Muscle layer of duodenum (tissue), 2 donors: ENCODE measurements around the gene YBX2.

ENCODE experiments used
- H3K27ac ChIP-seq: one replicate; pipeline ENCODE4 v1.7.0; 2013; ENCODE audit warnings: mild to moderate bottlenecking, low read length
- H3K27me3 ChIP-seq: one replicate; pipeline ENCODE4 v1.7.0; 2013; ENCODE audit warnings: low read depth, mild to moderate bottlenecking, control low read depth, low read length
- H3K36me3 ChIP-seq, 2 donors: one replicate each; pipeline ENCODE4 v1.7.0; 2013; ENCODE audit warnings: low read length in 2 of 2, control low read depth in 1 of 2, mild to moderate bottlenecking in 1 of 2; ENCODE audit not compliant: insufficient read depth in 2 of 2, control insufficient read depth in 1 of 2
- H3K4me1 ChIP-seq, 2 donors: one replicate each; pipeline ENCODE4 v1.7.0; 2013; ENCODE audit warnings: low read length in 2 of 2, mild to moderate bottlenecking in 2 of 2, control low read depth in 1 of 2, moderate library complexity in 1 of 2; ENCODE audit not compliant: insufficient read depth in 2 of 2, control insufficient read depth in 1 of 2
- H3K4me3 ChIP-seq, 2 donors: one replicate each; pipeline ENCODE4 v1.7.0; 2013; ENCODE audit warnings: low read length in 2 of 2, low read depth in 1 of 2, mild to moderate bottlenecking in 1 of 2
- H3K9me3 ChIP-seq, 2 donors: one replicate each; pipeline ENCODE4 v1.7.0; 2013; ENCODE audit warnings: low read length in 2 of 2, control low read depth in 1 of 2, mild to moderate bottlenecking in 1 of 2; ENCODE audit not compliant: control insufficient read depth in 1 of 2
- donor health status: healthy.

The YBX2 gene

GRCh38 chr17:7322520-7323194, 28.2 kb upstream of the YBX2 start:
- Histone ChIP-seq H3K4me1 (no peaks in the 10 kb centered on the region), H3K36me3 (peaks cover 60 to 83% of the 10 kb centered on the region in 2 donors), H3K27me3 (no peaks in the 10 kb centered on the region), H3K9me3 (no peaks in the 10 kb centered on the region), H3K27ac (no peak overlapping the region), H3K4me3 (no peak overlapping the region)

- no peak overlapping the region for H3K27ac ChIP-seq
- H3K4me1 ChIP-seq = no peaks in the 10 kb centered on the region
- peaks cover 66 to 88% of the 10 kb centered on the region in 2 donors for H3K36me3 ChIP-seq
- no peaks in the 10 kb centered on the region for H3K27me3 ChIP-seq
- H3K9me3 ChIP-seq = no peaks in the 10 kb centered on the region
- no peak overlapping the region for H3K4me3 ChIP-seq
These were observed 27.0 kb upstream of the YBX2 start for GRCh38 chr17:7321466-7321865.

GRCh38 chr17:7318121-7318860, 23.9 kb upstream of the YBX2 start:
- H3K4me3 ChIP-seq = no peak overlapping the region
- H3K36me3 ChIP-seq = peaks cover 55 to 66% of the 10 kb centered on the region in 2 donors
- H3K27ac ChIP-seq = no peak overlapping the region
- no peaks in the 10 kb centered on the region for H3K9me3 ChIP-seq
- H3K4me1 ChIP-seq = peaks cover 13 to 20% of the 10 kb centered on the region in 2 donors
- no peaks in the 10 kb centered on the region for H3K27me3 ChIP-seq

- no peak overlapping the region for H3K27ac ChIP-seq
- H3K27me3 ChIP-seq = no peaks in the 10 kb centered on the region
- no peaks in the 10 kb centered on the region for H3K9me3 ChIP-seq
- peaks cover 55 to 66% of the 10 kb centered on the region in 2 donors for H3K36me3 ChIP-seq
- H3K4me1 ChIP-seq = peaks cover 13 to 30% of the 10 kb centered on the region in 2 donors
- no peak overlapping the region for H3K4me3 ChIP-seq
These were observed 22.8 kb upstream of the YBX2 start for GRCh38 chr17:7317161-7317803.

- Histone ChIP-seq H3K4me3 (peak overlapping the region; percentile 65 to 96), H3K9me3 (no peaks in the 10 kb centered on the region), H3K27me3 (no peaks in the 10 kb centered on the region), H3K4me1 (peaks cover 13 to 34% of the 10 kb centered on the region in 2 donors), H3K27ac (peak overlapping the region; percentile 86), H3K36me3 (peaks cover 52 to 66% of the 10 kb centered on the region in 2 donors)
These were observed 21.3 kb upstream of the YBX2 start for GRCh38 chr17:7315570-7316235.

- Histone ChIP-seq H3K4me1 (peaks cover 17 to 42% of the 10 kb centered on the region in 2 donors), H3K36me3 (peaks cover 56 to 66% of the 10 kb centered on the region in 2 donors), H3K27me3 (no peaks in the 10 kb centered on the region), H3K4me3 (peak within 1 kb of the TSS; percentile 73 to 96), H3K27ac (peak within 1 kb of the TSS; percentile 86), H3K9me3 (no peaks in the 10 kb centered on the region)
These were observed 20.5 kb upstream of the YBX2 start, which contains the start of gene GPS2 for GRCh38 chr17:7314719-7315569. Gene GPS2 (minus strand): TSS chr17:7315360. CDS start chr17:7315052, 308 bp downstream.

GRCh38 chr17:7313890-7314718, 19.7 kb upstream of the YBX2 start:
- Histone ChIP-seq H3K9me3 (no peaks in the 10 kb centered on the region), H3K27ac (peak overlapping the region; percentile 74), H3K4me1 (peaks cover 22 to 50% of the 10 kb centered on the region in 2 donors), H3K27me3 (no peaks in the 10 kb centered on the region), H3K36me3 (peaks cover 59 to 72% of the 10 kb centered on the region in 2 donors), H3K4me3 (peak overlapping the region; percentile 73 to 96)

GRCh38 chr17:7313088-7313889, 18.9 kb upstream of the YBX2 start:
- no peaks in the 10 kb centered on the region for H3K27me3 ChIP-seq
- H3K27ac ChIP-seq = no peak overlapping the region
- H3K36me3 ChIP-seq = peaks cover 53 to 68% of the 10 kb centered on the region in 2 donors
- no peaks in the 10 kb centered on the region for H3K9me3 ChIP-seq
- no peak overlapping the region for H3K4me3 ChIP-seq
- H3K4me1 ChIP-seq = peaks cover 22 to 56% of the 10 kb centered on the region in 2 donors

GRCh38 chr17:7312432-7313087, 18.1 kb upstream of the YBX2 start:
- Histone ChIP-seq H3K36me3 (peaks cover 45 to 63% of the 10 kb centered on the region in 2 donors), H3K4me3 (no peak overlapping the region), H3K27ac (no peak overlapping the region), H3K27me3 (no peaks in the 10 kb centered on the region), H3K9me3 (no peaks in the 10 kb centered on the region), H3K4me1 (peaks cover 22 to 56% of the 10 kb centered on the region in 2 donors)
